Upper lobe of left lung (tissue), 6 donors: Measurements from ENCODE around the gene SERINC3. TPM values are rescaled to one million over a fixed set of nuclear protein-coding genes. Genes with fewer than 3 reads are reported as not detected.
A peak's percentile ranks its signal among the peaks of the same experiment; 100 is the strongest.

ENCODE experiments used
- ATAC-seq, 2 donors: fragments of 200-7000 bp; cut with Tn5 transposase; one replicate each; pipeline ENCODE4 v1.9.1; 2022; ENCODE audit warnings: mild to moderate bottlenecking in 2 of 2, moderate library complexity in 2 of 2; ENCODE audit not compliant: low FRiP score in 2 of 2
- DNase-seq, 2 donors: peaks; one replicate each; pipeline ENCODE4 v3.0.0-alpha.2; 2019 to 2020
- H3K27ac ChIP-seq, 4 donors: fragments of 200-600 bp; sonication (generic); one replicate each; pipeline ENCODE4 v1.5.1; 2016 to 2019
- H3K27me3 ChIP-seq, 4 donors: fragments of 200-600 bp; sonication (generic); one replicate each; pipeline ENCODE4 v1.5.1; 2017 to 2019
- H3K36me3 ChIP-seq, 4 donors: fragments of 200-600 bp; sonication (generic); one replicate each; pipeline ENCODE4 v1.5.1; 2016 to 2019
- H3K4me1 ChIP-seq, 4 donors: fragments of 200-600 bp; sonication (generic); one replicate each; pipeline ENCODE4 v1.5.1; 2018 to 2019
- H3K4me3 ChIP-seq, 4 donors: fragments of 200-600 bp; sonication (generic); one replicate each; pipeline ENCODE4 v1.5.1; 2017 to 2019; ENCODE audit warnings: mild to moderate bottlenecking in 2 of 4, moderate library complexity in 1 of 4
- H3K9me3 ChIP-seq, 4 donors: fragments of 200-600 bp; sonication (generic); one replicate each; pipeline ENCODE4 v1.5.1; 2018 to 2019
- CTCF ChIP-seq, 6 experiments: fragments of 450-650 bp in 4 of 6; fragments of 200-600 bp in 2 of 6; sonication (generic) in 2 of 6; IDR thresholded peaks; one replicate each; pipeline ENCODE4 v1.5.1; 2016 to 2019; ENCODE audit warnings: antibody characterized with exemption in 6 of 6
- EP300 ChIP-seq, 4 donors: sonication (generic); formaldehyde crosslinking; IDR thresholded peaks; one replicate each; pipeline ENCODE4 v1.5.1; 2017; ENCODE audit warnings: antibody characterized with exemption in 4 of 4, control low read depth in 2 of 4
- POLR2A ChIP-seq, 4 donors: fragments of 450-650 bp; IDR thresholded peaks; one replicate each; pipeline ENCODE4 v1.5.1; 2016 to 2017; ENCODE audit warnings: antibody characterized with exemption in 4 of 4, mild to moderate bottlenecking in 2 of 4
- POLR2AphosphoS5 ChIP-seq, 2 donors: sonication (generic); formaldehyde crosslinking; IDR thresholded peaks; one replicate each; pipeline ENCODE4 v1.5.1; 2017; ENCODE audit warnings: antibody characterized with exemption in 2 of 2
- WGBS, 2 donors: methylation state at CpG; one replicate each; pipeline ENCODE4 v1.1.5; 2017 to 2018; 5-methylcytosine and 5-hydroxymethylcytosine counted together
- total RNA-seq, 6 donors: library from RNA; depleted of rRNA in 4 of 6; stranded (reverse); fragments of >200 nt in 4 of 6; gene quantifications; one replicate each; pipeline versions ENCODE4 v1.1.0 to v1.2.1, GENCODE V29; 2016 to 2021
- donor health status: DM: no; HTN: no; CAD: no; lungs with moderate emphysema.
- donor health status: DM: no; HTN: yes; CAD: no; lungs with severe emphysema.

Gene SERINC3
- total RNA-seq, 6 donors from 2014 or later, result 56.3 to 122 (median 107) TPM

- 61 to 64% methylated on average over 7 of the region's 7 CpGs for WGBS, 2 donors
- peaks cover 40 to 76% (median 53%) of the 10 kb centered on the region in 4 donors for H3K4me1 ChIP-seq
- H3K27ac ChIP-seq, result peak overlapping the region in 2 of 4 donors; percentile 24 to 30
Measured at GRCh38 chr20:44516491-44516890, 5.4 kb downstream of the SERINC3 start.

GRCh38 chr20:44513871-44514270 lies 8.0 kb downstream of the SERINC3 start:
- DNase-seq (no peak), ATAC-seq (no peak)
- Histone ChIP-seq H3K4me3 (no peak overlapping the region), H3K27ac (no peak overlapping the region), H3K4me1 (peaks cover 19 to 53% (median 31%) of the 10 kb centered on the region in 4 donors), H3K27me3 (no peaks in the 10 kb centered on the region), H3K36me3 (peaks cover 17 to 43% (median 32%) of the 10 kb centered on the region in 4 donors), H3K9me3 (no peaks in the 10 kb centered on the region)
- 80 to 86% methylated on average over 10 of the region's 10 CpGs for WGBS, 2 donors
- TF ChIP-seq POLR2AphosphoS5 (IDR thresholded peaks at IDR 0.05), result no peak

More at GRCh38 chr20:44516491-44516890, 5.4 kb downstream of the SERINC3 start:
- DNase-seq, result no peak
- TF ChIP-seq POLR2AphosphoS5 (IDR thresholded peaks at IDR 0.05) (no peak), CTCF (IDR thresholded peaks at IDR 0.05) (no peak), EP300 (IDR thresholded peaks at IDR 0.05) (no peak), POLR2A (IDR thresholded peaks at IDR 0.05) (no peak)
- Histone ChIP-seq H3K4me3 (no peak overlapping the region), H3K27me3 (no peaks in the 10 kb centered on the region), H3K9me3 (no peaks in the 10 kb centered on the region), H3K36me3 (peaks cover 0 to 18% (median 8%) of the 10 kb centered on the region in 4 donors)
- ATAC-seq, result no peak

- no peak for DNase-seq
- no peaks in the 10 kb centered on the region for H3K27me3 ChIP-seq
- WGBS, 2 donors, result 95 to 97% methylated on average over 4 of the region's 4 CpGs
- no peak overlapping the region for H3K4me3 ChIP-seq
- H3K9me3 ChIP-seq, result no peaks in the 10 kb centered on the region
- TF ChIP-seq POLR2A (IDR thresholded peaks at IDR 0.05) (no peak), EP300 (IDR thresholded peaks at IDR 0.05) (no peak), POLR2AphosphoS5 (IDR thresholded peaks at IDR 0.05) (no peak), CTCF (IDR thresholded peaks at IDR 0.05) (no peak)
- peaks cover 0 to 13% (median 3%) of the 10 kb centered on the region in 4 donors for H3K4me1 ChIP-seq
- no peak for ATAC-seq
- peaks cover 33 to 84% (median 65%) of the 10 kb centered on the region in 4 donors for H3K36me3 ChIP-seq
- H3K27ac ChIP-seq, result no peak overlapping the region
Measured at GRCh38 chr20:44509762-44510161, 12.1 kb downstream of the SERINC3 start.

GRCh38 chr20:44504402-44505307 lies 17.2 kb downstream of the SERINC3 start:
- no peak overlapping the region for H3K4me3 ChIP-seq
- H3K36me3 ChIP-seq, result peaks cover 64 to 99% (median 85%) of the 10 kb centered on the region in 4 donors
- ATAC-seq (no peak), DNase-seq (no peak)
- no peaks in the 10 kb centered on the region for H3K9me3 ChIP-seq
- no peaks in the 10 kb centered on the region for H3K27me3 ChIP-seq
- no peaks in the 10 kb centered on the region for H3K4me1 ChIP-seq
- TF ChIP-seq CTCF (IDR thresholded peaks at IDR 0.05) (no peak), POLR2AphosphoS5 (IDR thresholded peaks at IDR 0.05) (no peak), EP300 (IDR thresholded peaks at IDR 0.05) (no peak), POLR2A (IDR thresholded peaks at IDR 0.05) (no peak)
- H3K27ac ChIP-seq, result no peak overlapping the region
- 93 to 97% methylated on average over 6 of the region's 6 CpGs for WGBS, 2 donors

- 93 to 100% methylated on average over 1 of the region's 1 CpG for WGBS, 2 donors
- no peaks in the 10 kb centered on the region for H3K9me3 ChIP-seq
- H3K27me3 ChIP-seq, result no peaks in the 10 kb centered on the region
- DNase-seq (no peak), ATAC-seq (no peak)
- H3K27ac ChIP-seq, result no peak overlapping the region
- H3K4me1 ChIP-seq, result no peaks in the 10 kb centered on the region
- TF ChIP-seq POLR2AphosphoS5 (IDR thresholded peaks at IDR 0.05) (no peak), EP300 (IDR thresholded peaks at IDR 0.05) (no peak), CTCF (IDR thresholded peaks at IDR 0.05) (no peak), POLR2A (IDR thresholded peaks at IDR 0.05) (no peak)
- peaks cover 60 to 99% (median 76%) of the 10 kb centered on the region in 4 donors for H3K36me3 ChIP-seq
- H3K4me3 ChIP-seq, result no peak overlapping the region
Measured at GRCh38 chr20:44502968-44503367, 18.9 kb downstream of the SERINC3 start.
